Upper lobe of left lung (tissue), 4 donors: ENCODE data around the gene GPATCH3.

Experiments used
- CTCF ChIP-seq, 6 experiments: fragments of 450-650 bp in 4 of 6; fragments of 200-600 bp in 2 of 6; sonication (generic) in 2 of 6; IDR thresholded peaks; one replicate each; pipeline ENCODE4 v1.5.1; 2016 to 2019; ENCODE audit warnings: antibody characterized with exemption in 6 of 6
- POLR2A ChIP-seq, 4 donors: fragments of 450-650 bp; IDR thresholded peaks; one replicate each; pipeline ENCODE4 v1.5.1; 2016 to 2017; ENCODE audit warnings: antibody characterized with exemption in 4 of 4, mild to moderate bottlenecking in 2 of 4
- POLR2AphosphoS5 ChIP-seq, 2 donors: sonication (generic); formaldehyde crosslinking; IDR thresholded peaks; one replicate each; pipeline ENCODE4 v1.5.1; 2017; ENCODE audit warnings: antibody characterized with exemption in 2 of 2

- TF ChIP-seq CTCF (IDR thresholded peaks at IDR 0.05): no peak
- no peak for TF ChIP-seq POLR2A (IDR thresholded peaks at IDR 0.05)
- TF ChIP-seq POLR2AphosphoS5 (IDR thresholded peaks at IDR 0.05): no peak
Observed at GRCh38 chr1:26853600-26853999, 46.7 kb downstream of the GPATCH3 start.
